Measurements from ENCODE around the gene NMNAT2. TPM values are rescaled to one million over a fixed set of nuclear protein-coding genes. Genes with fewer than 3 reads are reported as not detected.

The NMNAT2 gene
- total and polyA plus RNA-seq, 2 of the 8 experiments (the other 6 are each of a cell fraction or from before 2014, with no cell fraction given), result 6.5 to 20.9 TPM

- H2BK12ac ChIP-seq (ENCODE audit: low read depth, low read length), result no peak overlapping the region
- no peak overlapping the region for H2AFZ ChIP-seq (ENCODE audit: low read length)
- no peaks in the 10 kb centered on the region for H3K79me1 ChIP-seq (ENCODE audit: low read depth, low read length)
- H2BK20ac ChIP-seq (ENCODE audit: low read length), result no peak overlapping the region
- H2BK5ac ChIP-seq (ENCODE audit: low read depth, low read length), result no peak overlapping the region
- no peak overlapping the region for H4K8ac ChIP-seq (ENCODE audit: extremely low read depth, insufficient read depth, low read length)
- no peak overlapping the region for H3K9ac ChIP-seq (replicated peaks in 1 of 4; ENCODE audit: extremely low read depth in 1 of 4, low read depth in 3 of 4, low read length in 3 of 4)
- ChIA-PET POLR2A (ENCODE audit: partially characterized antibody) (interaction anchor here (0.6 to 1.1 kb wide), 2 partner anchors 28 to 132 kb away, joined by 3 to 4 read pairs; no protein-coding TSS in a partner anchor), CTCF (ENCODE audit: partially characterized antibody) (interaction anchor here (0.9 to 10.2 kb wide), 6 partner anchors 9 to 62 kb away, joined by 3 to 90 read pairs (median 4); no protein-coding TSS in a partner anchor)
- no peak for DNase-seq (ENCODE audit: low read depth in 1 of 2, low spot score in 2 of 2)
- no peak overlapping the region for H3K18ac ChIP-seq (ENCODE audit: extremely low read depth, low read length)
- no peak overlapping the region for H3K56ac ChIP-seq (replicated peaks; ENCODE audit: insufficient read length, low read depth, low read length)
- no peak overlapping the region for H3K27ac ChIP-seq (ENCODE audit: low read depth, low read length)
- H3K27me3 ChIP-seq (replicated peaks in 1 of 4; ENCODE audit: control insufficient read depth in 3 of 4, extremely low read depth in 1 of 4, insufficient read depth in 3 of 4, low read length in 3 of 4), result no peaks in the 10 kb centered on the region
- H3K9me3 ChIP-seq (ENCODE audit: insufficient read depth in 2 of 2, low read depth in 1 of 2, low read length in 1 of 2), result no peaks in the 10 kb centered on the region
- no peaks in the 10 kb centered on the region for H3K36me3 ChIP-seq (ENCODE audit: control insufficient read depth in 2 of 4, insufficient read depth in 4 of 4, low read length in 3 of 4)
- no peak overlapping the region for H3K14ac ChIP-seq (ENCODE audit: insufficient read length)
- no peak overlapping the region for H3K23ac ChIP-seq (ENCODE audit: insufficient read length)
- peak overlapping the region; percentile 42 for H4K91ac ChIP-seq (replicated peaks; ENCODE audit: insufficient read length, low read length)
- 93% methylated on average over 4 of the region's 4 CpGs; no CpG with 5 or more reads in 1 of the 2 experiments for WGBS, 2 experiments (ENCODE audit: extremely low coverage in 1 of 2, insufficient coverage in 1 of 2, insufficient read length in 1 of 2, insufficient replicate concordance in 2 of 2, low coverage in 1 of 2, low lambda C conversion rate in 2 of 2, missing lambda C conversion rate in 1 of 2)
- H4K20me1 ChIP-seq (replicated peaks in 1 of 2; ENCODE audit: control insufficient read depth in 1 of 2, insufficient read depth in 2 of 2, low read length in 2 of 2), result no peaks in the 10 kb centered on the region
- no peak overlapping the region for H2BK120ac ChIP-seq (replicated peaks; ENCODE audit: low read depth, low read length)
- no peaks in the 10 kb centered on the region for H3K23me2 ChIP-seq (ENCODE audit: low read depth, low read length)
- peaks cover 0 to 16% (median 5%) of the 10 kb centered on the region in 4 experiments; a peak in 6 of 7 replicates for H3K4me1 ChIP-seq (replicated peaks in 1 of 4; ENCODE audit: control insufficient read depth in 3 of 4, insufficient read depth in 4 of 4, low read length in 3 of 4)
- no peak overlapping the region for H3K4ac ChIP-seq (replicated peaks; ENCODE audit: insufficient read length, low read depth, low read length)
- H2AK5ac ChIP-seq (ENCODE audit: low read depth, low read length), result no peak overlapping the region
- H4K5ac ChIP-seq (ENCODE audit: insufficient read length, low read depth, low read length), result no peak overlapping the region
- no peak overlapping the region for H3K4me2 ChIP-seq (ENCODE audit: insufficient read depth in 1 of 2, low read depth in 2 of 2, low read length in 2 of 2)
- TF ChIP-seq GABPA (IDR thresholded peaks at IDR 0.05; ENCODE audit: borderline replicate concordance, insufficient read depth, low read length) (no peak), BCL11A (IDR thresholded peaks at IDR 0.05; ENCODE audit: low read depth in 2 of 2, low read length in 2 of 2) (no peak), CHD1 (IDR thresholded peaks at IDR 0.05; ENCODE audit: low read depth, low read length) (no peak), JUND (IDR thresholded peaks at IDR 0.05; ENCODE audit: low read length) (no peak), RNF2 (IDR thresholded peaks at IDR 0.05; ENCODE audit: borderline replicate concordance, low read depth, low read length, missing control alignments, poor library complexity, severe bottlenecking) (no peak)
- H3K79me2 ChIP-seq (ENCODE audit: control insufficient read depth in 1 of 2, insufficient read depth in 2 of 2, low read length in 2 of 2), result no peaks in the 10 kb centered on the region
- no peak for FAIRE-seq
- H3K4me3 ChIP-seq (ENCODE audit: extremely low read depth in 1 of 4, insufficient read depth in 2 of 4, low read depth in 3 of 4, low read length in 4 of 4), result no peak overlapping the region
- peak overlapping the region; percentile 34; the same call in 1 of the 2 replicates for H2BK15ac ChIP-seq (ENCODE audit: low read length)
These were observed 121.4 kb downstream of the NMNAT2 start for GRCh38 chr1:183296782-183297181.
